Osteocyte (in vitro differentiated cells): ENCODE data around the gene RNF213. TPM values are rescaled to one million over a fixed set of nuclear protein-coding genes. Genes with fewer than 3 reads are reported as not detected.

ENCODE experiments used
- DNase-seq: peaks from one replicate; pipeline ENCODE4 v3.0.0; 2021; ENCODE audit warnings: mixed read lengths; ENCODE audit not compliant: unreplicated experiment; ENCODE audit errors: extremely low spot score
- H3K27ac Mint-ChIP-seq: one replicate; pipeline ENCODE4 v1.8.0; 2021; ENCODE audit warnings: mild to moderate bottlenecking, mixed read lengths; ENCODE audit not compliant: unreplicated experiment
- H3K27me3 Mint-ChIP-seq: one replicate; pipeline ENCODE4 v1.8.0; 2021; ENCODE audit warnings: mixed read lengths; ENCODE audit not compliant: unreplicated experiment
- H3K36me3 Mint-ChIP-seq: one replicate; pipeline ENCODE4 v1.8.0; 2021; ENCODE audit warnings: mixed read lengths; ENCODE audit not compliant: unreplicated experiment
- H3K4me1 Mint-ChIP-seq: one replicate; pipeline ENCODE4 v1.8.0; 2021; ENCODE audit warnings: mixed read lengths; ENCODE audit not compliant: unreplicated experiment
- H3K4me3 Mint-ChIP-seq: one replicate; pipeline ENCODE4 v1.8.0; 2021; ENCODE audit warnings: mild to moderate bottlenecking, moderate library complexity, mixed read lengths; ENCODE audit not compliant: unreplicated experiment
- H3K9me3 Mint-ChIP-seq: one replicate; pipeline ENCODE4 v1.8.0; 2021; ENCODE audit warnings: mixed read lengths; ENCODE audit not compliant: unreplicated experiment
- CTCF ChIP-seq: fragments of 200-600 bp; sonication (generic); IDR thresholded peaks from 2 replicates; pipeline ENCODE4 v1.5.0; 2021; ENCODE audit warnings: antibody characterized with exemption, mild to moderate bottlenecking, moderate library complexity
- total RNA-seq: library from RNA; stranded (reverse); gene quantifications from 2 replicates; pipeline ENCODE4 v1.2.1, GENCODE V29; 2021

Gene RNF213
- total RNA-seq, 1 donor from 2014 or later = 106 TPM

- H3K4me1 Mint-ChIP-seq = peaks cover 25% of the 10 kb centered on the region
- no peak for DNase-seq
- no peaks in the 10 kb centered on the region for H3K27me3 Mint-ChIP-seq
- no peak overlapping the region for H3K27ac Mint-ChIP-seq
- TF ChIP-seq CTCF = no peak
- H3K9me3 Mint-ChIP-seq = no peaks in the 10 kb centered on the region
- peaks cover 19% of the 10 kb centered on the region for H3K36me3 Mint-ChIP-seq
- no peak overlapping the region for H3K4me3 Mint-ChIP-seq
Observed at GRCh38 chr17:80264205-80265075, 3.8 kb downstream of the RNF213 start.

- Mint-ChIP-seq H3K36me3 (peaks cover 19% of the 10 kb centered on the region), H3K9me3 (no peaks in the 10 kb centered on the region), H3K4me3 (no peak overlapping the region), H3K27me3 (no peaks in the 10 kb centered on the region), H3K4me1 (peaks cover 21% of the 10 kb centered on the region), H3K27ac (no peak overlapping the region)
- TF ChIP-seq CTCF = no peak
- DNase-seq = no peak
Observed at GRCh38 chr17:80265205-80266068, 4.8 kb downstream of the RNF213 start.

GRCh38 chr17:80267391-80267790, 6.7 kb downstream of the RNF213 start:
- TF ChIP-seq CTCF = no peak
- Mint-ChIP-seq H3K27me3 (no peaks in the 10 kb centered on the region), H3K36me3 (peaks cover 22% of the 10 kb centered on the region), H3K4me3 (no peak overlapping the region), H3K27ac (no peak overlapping the region), H3K9me3 (no peaks in the 10 kb centered on the region), H3K4me1 (peaks cover 12% of the 10 kb centered on the region)
- DNase-seq = no peak

GRCh38 chr17:80268427-80268826, 7.8 kb downstream of the RNF213 start:
- H3K4me1 Mint-ChIP-seq = peaks cover 6% of the 10 kb centered on the region
- peaks cover 22% of the 10 kb centered on the region for H3K36me3 Mint-ChIP-seq
- H3K27ac Mint-ChIP-seq = no peak overlapping the region
- TF ChIP-seq CTCF = no peak
- H3K27me3 Mint-ChIP-seq = no peaks in the 10 kb centered on the region
- H3K9me3 Mint-ChIP-seq = no peaks in the 10 kb centered on the region
- no peak overlapping the region for H3K4me3 Mint-ChIP-seq
- DNase-seq = no peak

- H3K27ac Mint-ChIP-seq = no peak overlapping the region
- no peaks in the 10 kb centered on the region for H3K27me3 Mint-ChIP-seq
- peaks cover 23% of the 10 kb centered on the region for H3K36me3 Mint-ChIP-seq
- no peak for DNase-seq
- no peak for TF ChIP-seq CTCF
- no peak overlapping the region for H3K4me3 Mint-ChIP-seq
- peaks cover 5% of the 10 kb centered on the region for H3K4me1 Mint-ChIP-seq
- no peaks in the 10 kb centered on the region for H3K9me3 Mint-ChIP-seq
Observed at GRCh38 chr17:80269405-80269807, 8.8 kb downstream of the RNF213 start.
